ENCODE measurements around the gene GRN. TPM values are rescaled to one million over a fixed set of nuclear protein-coding genes. Genes with fewer than 3 reads are reported as not detected.
A peak's percentile ranks its signal among the peaks of the same experiment; 100 is the strongest.
"Not testable (repeated sequence)": the region's sequence is repeated elsewhere in the genome, so short reads cannot be mapped to it uniquely, and the experiment has no call there.

GRN gene
- total RNA-seq, 2 experiments from 2014 or later, result 45.6 to 46.7 TPM

DNA sequence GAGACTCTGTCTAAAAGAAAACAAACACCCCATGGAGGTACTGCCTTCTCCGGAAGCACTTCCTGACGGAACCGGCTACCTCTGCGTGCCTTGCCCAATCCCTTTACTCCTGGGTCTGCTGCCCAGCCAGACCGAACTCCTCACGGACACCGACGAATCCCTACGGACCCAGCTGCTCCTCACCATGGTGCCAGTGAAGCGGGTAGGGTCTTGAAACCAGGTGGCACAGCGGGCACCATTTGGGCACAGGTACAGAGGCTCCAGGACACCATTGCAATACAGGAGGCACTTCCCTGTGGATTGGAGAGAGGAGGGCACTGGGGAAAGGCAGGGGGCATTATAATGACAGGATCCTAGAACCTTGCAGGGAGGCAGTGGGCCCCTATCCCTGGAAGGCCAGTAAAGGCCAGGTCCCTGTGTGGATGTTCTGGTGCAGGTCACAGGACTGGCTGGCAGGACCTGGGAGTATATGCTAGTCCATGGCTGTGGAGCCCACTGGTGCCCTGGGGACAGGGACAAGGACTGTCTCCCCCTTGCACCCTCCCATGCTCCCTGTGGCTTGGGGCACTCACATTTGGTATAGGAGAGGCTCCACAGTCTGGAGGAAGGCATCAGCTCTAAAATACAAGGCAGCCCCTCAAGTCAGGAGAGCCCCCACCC is 22.7 kb upstream of the GRN start:
- ATAC-seq (no peak), DNase-seq (no peak)
- Mint-ChIP-seq H3K4me3 (no peak overlapping the region), H3K27me3 (ENCODE audit: low read depth) (peaks cover 3% of the 10 kb centered on the region), H3K9me3 (ENCODE audit: insufficient read depth) (no peaks in the 10 kb centered on the region), H3K36me3 (ENCODE audit: low read depth) (peaks cover 30% of the 10 kb centered on the region), H3K27ac (no peak overlapping the region), H3K4me1 (ENCODE audit: low read depth) (peaks cover 21% of the 10 kb centered on the region)
- ChIA-PET POLR2A (no interaction called here), CTCF (interaction anchor here (2.3 kb wide), 1 partner anchor 112 kb away, joined by 11 read pairs; no protein-coding TSS in a partner anchor)

DNA sequence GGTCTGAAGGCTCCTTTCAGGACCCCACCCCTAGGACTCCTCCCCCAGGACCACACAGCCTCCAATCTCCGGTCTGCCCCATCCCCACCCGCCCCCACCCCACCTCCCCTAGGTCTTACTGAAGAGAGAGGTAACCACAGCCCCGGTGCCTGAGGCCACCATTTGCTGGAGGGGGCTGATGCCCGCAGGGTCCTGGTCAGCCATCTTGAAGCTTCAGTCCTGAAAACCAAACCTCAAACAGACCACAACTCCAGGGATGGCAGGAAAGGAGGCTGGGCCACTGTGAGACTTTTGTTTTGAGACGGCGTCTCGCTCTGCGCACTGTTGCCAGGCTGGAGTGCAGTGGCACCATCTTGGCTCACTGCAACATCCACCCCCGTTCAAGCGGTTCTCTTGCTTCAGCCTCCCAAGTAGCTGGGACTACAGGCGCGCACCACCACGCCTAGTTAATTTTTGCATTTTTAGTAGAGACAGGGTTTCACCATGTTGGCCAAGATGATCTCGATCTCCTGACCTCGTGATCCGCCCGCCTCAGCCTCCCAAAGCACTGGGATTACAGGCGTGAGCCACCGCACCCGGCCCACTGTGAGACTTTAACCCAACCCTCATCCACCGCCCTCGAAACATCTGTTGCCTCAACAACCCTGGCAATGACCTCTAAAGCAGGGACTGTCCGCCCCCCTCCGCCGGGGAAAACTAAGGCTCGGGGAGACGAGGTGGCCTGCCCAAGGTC is 21.6 kb upstream of the GRN start:
- ChIA-PET POLR2A (interaction anchor here (1.1 to 4.9 kb wide), 3 partner anchors 13 to 113 kb away, joined by 4 to 59 read pairs (median 4); partner anchors contain the start of gene UBTF), CTCF (interaction anchor here (1.5 to 2.3 kb wide), 2 partner anchors 30 to 114 kb away, joined by 4 to 11 read pairs; no protein-coding TSS in a partner anchor)
- Mint-ChIP-seq H3K4me3 (peak overlapping the region; percentile 86), H3K27me3 (ENCODE audit: low read depth) (no peaks in the 10 kb centered on the region), H3K36me3 (ENCODE audit: low read depth) (peaks cover 27% of the 10 kb centered on the region), H3K9me3 (ENCODE audit: insufficient read depth) (no peaks in the 10 kb centered on the region), H3K27ac (peak overlapping the region; percentile 81), H3K4me1 (ENCODE audit: low read depth) (peaks cover 26% of the 10 kb centered on the region)
- ATAC-seq (no peak), DNase-seq (no peak)

DNA sequence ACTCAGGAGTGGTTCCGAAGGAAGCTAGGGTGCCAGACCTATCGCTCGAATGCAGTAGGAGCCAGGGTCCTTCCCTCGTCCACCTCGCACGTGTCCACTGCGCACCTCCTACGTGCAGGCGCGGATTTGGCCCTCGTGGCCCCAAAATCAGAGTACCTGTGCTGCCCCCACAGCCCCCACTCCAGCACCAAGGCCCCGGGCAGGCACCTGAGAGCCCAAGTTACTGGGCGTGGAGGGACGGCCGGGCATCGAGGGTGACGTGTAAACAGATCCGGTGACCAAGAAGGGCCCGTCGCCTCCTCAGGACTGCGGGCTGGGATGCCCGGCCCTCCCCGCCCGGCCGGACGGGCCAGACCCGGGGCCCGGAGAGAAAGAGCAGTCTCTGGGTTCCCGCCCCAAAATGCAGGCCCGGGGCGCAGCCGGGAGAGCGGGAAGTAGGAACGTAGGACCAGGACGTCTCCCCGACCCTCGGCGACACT is 21.0 kb upstream of the GRN start:
- Mint-ChIP-seq H3K4me1 (ENCODE audit: low read depth) (peaks cover 26% of the 10 kb centered on the region), H3K4me3 (peak overlapping the region; percentile 86), H3K9me3 (ENCODE audit: insufficient read depth) (no peaks in the 10 kb centered on the region), H3K27me3 (ENCODE audit: low read depth) (no peaks in the 10 kb centered on the region), H3K36me3 (ENCODE audit: low read depth) (peaks cover 25% of the 10 kb centered on the region), H3K27ac (peak overlapping the region; percentile 81)
- CTCF ChIA-PET, result interaction anchor here (1.2 to 2.3 kb wide), 3 partner anchors 30 to 114 kb away, joined by 4 to 11 read pairs (median 6); no protein-coding TSS in a partner anchor
- DNase-seq (no peak), ATAC-seq (peak; percentile 0)
- POLR2A ChIA-PET, result interaction anchor here (0.9 to 4.9 kb wide), 4 partner anchors 13 to 114 kb away, joined by 4 to 59 read pairs (median 4); partner anchors contain the start of gene UBTF

DNA sequence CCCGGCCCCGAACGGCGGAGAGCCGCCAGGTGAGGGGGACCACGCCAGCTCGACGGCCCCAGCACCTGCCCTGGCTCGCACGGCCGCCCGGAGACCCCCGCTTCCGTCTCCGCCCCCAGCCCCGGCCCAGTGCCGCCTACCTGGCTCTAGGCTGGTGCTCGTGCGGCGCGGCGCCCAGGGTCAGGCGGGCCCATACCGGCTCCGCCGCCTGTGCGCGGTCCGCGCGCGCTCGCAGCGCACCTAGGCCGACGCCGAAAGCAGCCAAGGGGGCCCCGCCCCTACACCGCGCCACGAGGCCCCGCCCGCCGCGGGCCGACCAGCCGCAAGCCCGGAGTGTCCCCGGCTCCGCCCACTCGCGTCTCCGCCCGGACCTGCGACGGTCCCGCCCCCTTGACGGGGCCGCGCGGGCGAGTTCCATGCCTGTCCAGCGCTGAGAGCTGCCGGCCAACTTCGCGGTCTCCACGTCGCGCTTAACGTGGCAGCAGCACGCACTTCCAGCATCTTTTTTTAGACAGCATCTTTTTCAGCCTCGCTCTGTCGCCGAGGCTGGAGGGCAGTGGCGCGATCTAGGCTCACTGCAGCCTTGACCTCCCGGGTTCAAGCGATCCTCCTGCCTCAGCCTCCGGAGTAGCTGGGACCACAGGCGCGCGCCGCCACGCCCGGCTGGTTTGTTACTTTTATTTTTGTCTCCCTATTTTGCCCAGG is 20.4 kb upstream of the GRN start, which contains the start of gene SLC25A39:
SLC25A39 (minus strand) TSS at position 253 of the 705 bp plus-strand sequence. CDS start 1,261 bp downstream, outside the sequence.
- Mint-ChIP-seq H3K27me3 (ENCODE audit: low read depth) (no peaks in the 10 kb centered on the region), H3K27ac (peak within 1 kb of the TSS; percentile 89), H3K4me3 (peak within 1 kb of the TSS; percentile 89), H3K4me1 (ENCODE audit: low read depth) (peaks cover 26% of the 10 kb centered on the region), H3K36me3 (ENCODE audit: low read depth) (peaks cover 20% of the 10 kb centered on the region), H3K9me3 (ENCODE audit: insufficient read depth) (no peaks in the 10 kb centered on the region)
- CTCF ChIA-PET, result interaction anchor here (1.2 to 2.3 kb wide), 4 partner anchors 29 to 115 kb away, joined by 4 to 11 read pairs (median 8); no protein-coding TSS in a partner anchor
- POLR2A ChIA-PET, result interaction anchor here (0.9 to 4.9 kb wide), 6 partner anchors 14 to 115 kb away, joined by 3 to 59 read pairs (median 4); partner anchors contain the start of gene UBTF
- peak; percentile 94 for DNase-seq
- ATAC-seq, result peak; percentile 84

DNA sequence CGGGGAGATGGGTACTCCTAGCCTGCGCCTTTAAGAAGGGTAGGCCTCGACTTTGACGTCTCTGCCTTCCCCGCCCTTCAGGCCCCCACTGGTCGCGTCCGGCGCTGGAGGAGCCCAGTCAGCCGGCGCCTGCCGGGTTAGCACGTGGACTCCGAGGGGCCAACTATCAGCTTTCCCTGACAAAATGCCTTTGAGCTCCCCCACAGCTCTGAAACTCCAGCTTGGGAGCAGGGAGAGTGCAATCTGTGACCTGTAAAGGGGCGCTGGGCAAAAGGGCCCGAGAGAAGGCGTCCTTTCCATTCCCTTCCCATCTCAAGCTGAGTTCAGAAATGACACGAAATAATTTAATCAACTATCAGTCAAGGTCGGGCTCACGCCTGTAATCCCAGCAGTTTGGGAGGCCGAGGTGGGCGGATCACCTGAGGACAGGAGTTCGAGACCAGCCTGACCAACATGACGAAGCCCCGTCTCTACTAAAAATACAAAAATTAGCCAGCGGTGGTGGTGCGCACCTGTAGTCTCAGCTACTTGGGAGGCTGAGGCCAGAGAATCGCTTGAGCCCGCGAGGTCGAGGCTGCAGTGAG is 18.1 kb upstream of the GRN start:
- ChIA-PET POLR2A (interaction anchor here (0.6 to 4.9 kb wide), 5 partner anchors 12 to 203 kb away, joined by 3 to 59 read pairs (median 6); partner anchors contain the start of genes HDAC5 and UBTF), CTCF (interaction anchor here (0.6 to 1.7 kb wide), 10 partner anchors 18 to 159 kb away, joined by 3 to 25 read pairs (median 5); partner anchors contain the start of genes GRN, TMUB2 and UBTF)
- H3K4me3 Mint-ChIP-seq, result peak overlapping the region; percentile 71
- no peaks in the 10 kb centered on the region for H3K9me3 Mint-ChIP-seq (ENCODE audit: insufficient read depth)
- DNase-seq, result peak; percentile 97
- peak; percentile 72 for ATAC-seq
- H3K4me1 Mint-ChIP-seq (ENCODE audit: low read depth), result peaks cover 32% of the 10 kb centered on the region
- H3K27ac Mint-ChIP-seq, result peak overlapping the region; percentile 88
- no peaks in the 10 kb centered on the region for H3K27me3 Mint-ChIP-seq (ENCODE audit: low read depth)
- peaks cover 10% of the 10 kb centered on the region for H3K36me3 Mint-ChIP-seq (ENCODE audit: low read depth)

DNA sequence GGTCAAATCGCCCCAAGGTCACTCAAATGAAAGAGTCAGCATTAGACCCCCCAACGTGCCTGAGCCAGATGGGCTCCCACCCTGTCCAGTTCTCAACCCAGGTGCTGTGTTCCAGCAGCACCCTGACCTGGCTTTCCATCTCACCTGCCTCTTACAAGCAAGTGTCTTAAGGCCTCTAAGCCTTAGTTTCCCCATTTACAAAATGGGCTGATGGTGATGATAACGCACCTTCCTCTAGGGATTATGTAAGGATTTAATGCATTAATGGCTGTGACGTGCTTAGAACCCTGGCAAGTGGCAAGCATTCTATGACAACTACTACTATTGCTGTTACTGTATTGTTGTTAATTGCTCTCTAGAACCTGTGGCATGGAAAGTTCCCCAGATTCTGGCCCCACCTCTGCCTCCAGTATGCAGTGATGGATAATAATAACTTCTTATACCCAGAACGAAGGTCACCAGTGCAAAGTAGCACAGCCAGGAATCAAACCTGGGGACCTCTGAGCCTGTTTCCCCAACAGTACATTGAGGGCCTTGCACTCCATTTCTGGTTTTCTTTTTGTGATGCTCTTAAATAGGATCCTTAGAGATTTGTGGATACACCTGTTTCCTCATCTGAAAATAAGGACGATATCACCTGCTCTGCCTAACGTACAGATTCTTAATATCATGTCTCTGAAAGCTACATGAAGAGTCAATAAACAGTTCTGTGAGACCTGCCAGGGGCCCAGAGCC is 17.2 kb upstream of the GRN start:
- DNase-seq (no peak), ATAC-seq (no peak)
- peaks cover 26% of the 10 kb centered on the region for H3K4me1 Mint-ChIP-seq (ENCODE audit: low read depth)
- H3K9me3 Mint-ChIP-seq (ENCODE audit: insufficient read depth), result no peaks in the 10 kb centered on the region
- H3K27me3 Mint-ChIP-seq (ENCODE audit: low read depth), result no peaks in the 10 kb centered on the region
- no peak overlapping the region for H3K4me3 Mint-ChIP-seq
- peak overlapping the region; percentile 30 for H3K27ac Mint-ChIP-seq
- H3K36me3 Mint-ChIP-seq (ENCODE audit: low read depth), result peaks cover 6% of the 10 kb centered on the region
- POLR2A ChIA-PET, result interaction anchor here (0.6 to 4.9 kb wide), 4 partner anchors 79 to 118 kb away, joined by 3 to 59 read pairs (median 6); partner anchors contain the start of gene UBTF
- CTCF ChIA-PET, result interaction anchor here (1.0 to 1.7 kb wide), 8 partner anchors 17 to 143 kb away, joined by 3 to 19 read pairs (median 6); partner anchors contain the start of genes GRN, TMUB2 and UBTF

DNA sequence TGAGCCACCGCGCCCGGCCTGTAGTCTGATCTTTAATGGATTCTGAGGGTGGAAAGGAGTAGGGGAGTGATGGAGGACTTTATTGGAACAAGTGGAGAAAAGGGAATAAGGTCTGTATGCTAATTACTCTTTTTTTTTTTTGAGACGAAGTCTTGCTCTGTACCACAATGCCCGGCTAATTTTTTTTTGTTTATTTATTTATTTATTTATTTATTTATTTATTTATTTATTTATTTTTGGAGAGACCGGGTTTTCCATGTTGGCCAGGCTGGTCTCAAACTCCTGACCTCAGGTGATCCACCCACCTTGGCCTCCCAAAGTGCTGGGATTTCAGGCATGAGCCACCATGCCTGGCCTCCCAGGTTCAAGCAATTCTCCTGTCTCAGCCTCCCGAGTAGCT is 15.6 kb upstream of the GRN start:
- not testable (repeated sequence) for H3K36me3 Mint-ChIP-seq (ENCODE audit: low read depth); H3K9me3 Mint-ChIP-seq (ENCODE audit: insufficient read depth); ATAC-seq; H3K27me3 Mint-ChIP-seq (ENCODE audit: low read depth); H3K27ac Mint-ChIP-seq; H3K4me3 Mint-ChIP-seq; DNase-seq
- H3K4me1 Mint-ChIP-seq (ENCODE audit: low read depth), result peaks cover 18% of the 10 kb centered on the region
- CTCF ChIA-PET, result interaction anchor here (1.3 to 7.9 kb wide), 9 partner anchors 12 to 187 kb away, joined by 3 to 70 read pairs (median 26); partner anchors contain the start of genes GRN and HROB
- POLR2A ChIA-PET, result interaction anchor here (1.2 kb wide), 1 partner anchor 126 kb away, joined by 4 read pairs; no protein-coding TSS in a partner anchor

DNA sequence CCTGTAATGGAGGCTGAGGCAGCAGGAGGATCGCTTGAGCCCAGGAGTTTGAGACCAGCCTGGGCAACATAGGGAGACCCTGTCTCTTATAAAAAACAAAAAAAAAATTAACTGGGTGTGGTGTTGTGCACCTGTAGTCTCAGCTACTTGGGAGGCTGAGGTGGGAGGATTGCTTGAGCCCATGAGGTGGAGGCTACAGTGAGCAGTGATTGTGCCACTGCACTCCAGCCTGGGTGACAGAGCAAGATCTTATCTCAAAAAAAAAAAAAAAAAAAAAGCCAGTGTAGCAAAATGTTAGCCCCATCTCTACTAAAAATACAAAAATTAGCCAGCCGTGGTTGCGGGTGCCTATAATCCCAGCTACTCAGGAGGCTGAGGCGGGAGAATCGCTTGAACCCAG is 14.8 kb upstream of the GRN start:
- H3K27ac Mint-ChIP-seq; ATAC-seq; H3K27me3 Mint-ChIP-seq (ENCODE audit: low read depth); H3K4me3 Mint-ChIP-seq; H3K9me3 Mint-ChIP-seq (ENCODE audit: insufficient read depth); DNase-seq; H3K36me3 Mint-ChIP-seq (ENCODE audit: low read depth): not testable (repeated sequence)
- H3K4me1 Mint-ChIP-seq (ENCODE audit: low read depth), result peaks cover 18% of the 10 kb centered on the region
- CTCF ChIA-PET, result interaction anchor here (0.6 to 7.9 kb wide), 23 partner anchors 11 to 442 kb away, joined by 3 to 70 read pairs (median 5); partner anchors contain the start of genes GRN, HDAC5 and HROB
- POLR2A ChIA-PET, result interaction anchor here (1.0 to 2.2 kb wide), 5 partner anchors 15 to 128 kb away, joined by 4 to 11 read pairs (median 6); partner anchors contain the start of gene GRN

DNA sequence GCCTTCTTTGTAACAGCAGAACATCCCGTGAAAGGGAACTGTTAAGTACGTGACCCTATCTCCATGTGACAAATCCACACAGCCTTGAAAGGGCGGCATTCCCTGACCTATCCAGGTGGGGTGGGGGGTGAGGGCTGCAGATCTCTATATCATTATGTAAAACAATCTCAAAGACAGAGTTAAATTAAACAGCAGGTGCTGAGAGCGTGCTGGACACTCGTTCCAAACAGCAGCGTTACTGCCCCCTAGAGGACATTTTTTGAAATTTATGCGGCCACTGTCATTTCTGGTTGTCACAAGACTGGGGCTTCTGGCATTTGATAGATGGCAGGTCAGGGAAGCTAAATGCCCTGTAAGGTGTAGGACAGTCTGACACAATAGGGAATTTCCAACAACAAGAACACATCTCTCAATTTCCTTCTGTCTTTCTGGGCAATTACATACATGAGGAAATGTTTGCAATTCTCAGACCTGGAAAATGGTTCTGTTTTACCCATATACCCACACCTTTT is 13.8 kb upstream of the GRN start:
- H3K4me1 Mint-ChIP-seq (ENCODE audit: low read depth), result peaks cover 18% of the 10 kb centered on the region
- peaks cover 2% of the 10 kb centered on the region for H3K36me3 Mint-ChIP-seq (ENCODE audit: low read depth)
- DNase-seq (peak; percentile 87), ATAC-seq (peak; percentile 42)
- POLR2A ChIA-PET, result interaction anchor here (1.2 to 2.2 kb wide), 3 partner anchors 14 to 129 kb away, joined by 4 to 11 read pairs (median 7); partner anchors contain the start of gene GRN
- CTCF ChIA-PET, result interaction anchor here (0.6 to 7.9 kb wide), 26 partner anchors 10 to 443 kb away, joined by 3 to 70 read pairs (median 4); partner anchors contain the start of genes FAM171A2, GRN, HDAC5 and HROB
- H3K9me3 Mint-ChIP-seq (ENCODE audit: insufficient read depth), result no peaks in the 10 kb centered on the region
- H3K27me3 Mint-ChIP-seq (ENCODE audit: low read depth), result no peaks in the 10 kb centered on the region
- no peak overlapping the region for H3K4me3 Mint-ChIP-seq
- H3K27ac Mint-ChIP-seq, result peak overlapping the region; percentile 49

DNA sequence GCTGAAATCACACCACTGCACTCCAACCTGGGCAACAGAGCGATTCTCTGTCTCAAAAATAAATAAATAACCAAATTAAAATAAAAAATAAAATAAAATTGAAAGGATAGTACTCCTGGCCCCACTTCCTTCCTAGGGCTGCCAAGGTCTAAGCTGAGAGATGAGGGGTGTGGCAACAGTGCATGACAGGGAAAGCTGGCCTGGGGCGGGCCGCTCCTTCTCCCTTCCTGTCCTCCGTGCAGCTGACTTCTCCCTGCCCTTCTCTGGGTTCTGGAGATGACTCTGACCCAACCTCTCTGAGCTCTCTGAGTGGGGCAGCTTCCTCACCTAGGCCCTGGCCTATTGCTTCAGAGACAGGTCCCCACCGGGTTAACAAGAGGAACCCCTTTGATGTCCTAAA is 11.7 kb upstream of the GRN start:
- no peaks in the 10 kb centered on the region for H3K9me3 Mint-ChIP-seq (ENCODE audit: insufficient read depth)
- ChIA-PET POLR2A (no interaction called here), CTCF (interaction anchor here (0.7 to 7.9 kb wide), 6 partner anchors 12 to 131 kb away, joined by 3 to 70 read pairs (median 28); partner anchors contain the start of gene GRN)
- H3K4me1 Mint-ChIP-seq (ENCODE audit: low read depth), result peaks cover 9% of the 10 kb centered on the region
- DNase-seq, result no peak
- ATAC-seq, result no peak
- H3K27ac Mint-ChIP-seq, result no peak overlapping the region
- H3K36me3 Mint-ChIP-seq (ENCODE audit: low read depth), result no peaks in the 10 kb centered on the region
- no peak overlapping the region for H3K4me3 Mint-ChIP-seq
- no peaks in the 10 kb centered on the region for H3K27me3 Mint-ChIP-seq (ENCODE audit: low read depth)

All from activated CD8-positive, alpha-beta T cell treated with anti-CD3 and anti-CD28 coated beads, Interleukin-2, amount 10 ng/mL, durations not matched to agents 7 days and 5 days (primary cell).